Sigmoid colon (tissue), 4 donors: ENCODE results near the gene POLR1E.

Experiments
- POLR2AphosphoS5 ChIP-seq, 4 donors: sonication (generic); formaldehyde crosslinking; IDR thresholded peaks; one replicate each; pipeline ENCODE4 v1.6.1; 2017; ENCODE audit warnings: antibody characterized with exemption in 4 of 4
- TF ChIP-seq, protein P1 (sequence below), 4 experiments: fragments of 450-650 bp in 3 of 4; fragments of 200-600 bp in 1 of 4; IDR thresholded peaks; one replicate each; pipeline ENCODE4 v1.5.1; 2016 to 2019; ENCODE audit warnings: antibody characterized with exemption in 4 of 4, mild to moderate bottlenecking in 3 of 4, moderate library complexity in 2 of 4

DNA sequence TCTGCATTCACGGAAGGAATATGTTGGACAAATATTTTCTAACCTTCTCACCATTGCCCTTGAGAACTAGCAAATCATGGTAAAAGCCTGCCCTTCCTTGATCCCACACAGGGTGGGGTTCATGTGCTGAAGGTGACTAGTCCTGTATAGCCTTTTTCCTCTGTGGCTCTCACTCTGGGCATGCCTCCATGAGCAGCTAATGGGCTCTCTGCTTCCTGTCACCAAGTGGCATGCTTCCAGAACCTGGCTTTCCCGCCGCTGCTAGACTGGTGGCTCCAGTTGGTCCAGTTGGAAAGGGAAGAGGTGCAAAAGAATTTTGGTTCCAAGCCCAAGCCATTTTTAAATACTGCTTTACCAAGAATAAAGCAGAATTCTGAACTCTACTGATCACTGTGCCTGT, 54.9 kb downstream of the POLR1E start:
- no peak for TF ChIP-seq POLR2AphosphoS5 (IDR thresholded peaks at IDR 0.05)
- TF ChIP-seq, protein P1, sequence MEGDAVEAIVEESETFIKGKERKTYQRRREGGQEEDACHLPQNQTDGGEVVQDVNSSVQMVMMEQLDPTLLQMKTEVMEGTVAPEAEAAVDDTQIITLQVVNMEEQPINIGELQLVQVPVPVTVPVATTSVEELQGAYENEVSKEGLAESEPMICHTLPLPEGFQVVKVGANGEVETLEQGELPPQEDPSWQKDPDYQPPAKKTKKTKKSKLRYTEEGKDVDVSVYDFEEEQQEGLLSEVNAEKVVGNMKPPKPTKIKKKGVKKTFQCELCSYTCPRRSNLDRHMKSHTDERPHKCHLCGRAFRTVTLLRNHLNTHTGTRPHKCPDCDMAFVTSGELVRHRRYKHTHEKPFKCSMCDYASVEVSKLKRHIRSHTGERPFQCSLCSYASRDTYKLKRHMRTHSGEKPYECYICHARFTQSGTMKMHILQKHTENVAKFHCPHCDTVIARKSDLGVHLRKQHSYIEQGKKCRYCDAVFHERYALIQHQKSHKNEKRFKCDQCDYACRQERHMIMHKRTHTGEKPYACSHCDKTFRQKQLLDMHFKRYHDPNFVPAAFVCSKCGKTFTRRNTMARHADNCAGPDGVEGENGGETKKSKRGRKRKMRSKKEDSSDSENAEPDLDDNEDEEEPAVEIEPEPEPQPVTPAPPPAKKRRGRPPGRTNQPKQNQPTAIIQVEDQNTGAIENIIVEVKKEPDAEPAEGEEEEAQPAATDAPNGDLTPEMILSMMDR (IDR thresholded peaks at IDR 0.05), result no peak
